Thoracic aorta (tissue), 2 donors: ENCODE data around the gene SLC26A11. TPM values are rescaled to one million over a fixed set of nuclear protein-coding genes. Genes with fewer than 3 reads are reported as not detected.

ENCODE experiments used
- ATAC-seq: fragments of 150-250 bp; one replicate; pipeline ENCODE4 v1.8.0; 2017; ENCODE audit warnings: low read depth; ENCODE audit not compliant: insufficient number of reproducible peaks, low FRiP score
- DNase-seq: peaks from one replicate; pipeline ENCODE4 v3.0.0-alpha.2; 2020; ENCODE audit warnings: low spot score
- H3K27ac ChIP-seq, 2 donors: fragments of 200-600 bp; sonication (generic); 1 replicate in 1 of 2; 2 replicates in 1 of 2; pipeline ENCODE4 v1.5.1; 2016; ENCODE audit warnings: mild to moderate bottlenecking in 2 of 2, moderate library complexity in 2 of 2
- H3K27me3 ChIP-seq: fragments of 200-600 bp; sonication (generic); replicated peaks from 2 replicates; pipeline ENCODE4 v1.6.0; 2016; ENCODE audit warnings: mild to moderate bottlenecking; ENCODE audit not compliant: insufficient read depth
- H3K36me3 ChIP-seq: fragments of 200-600 bp; sonication (generic); one replicate; pipeline ENCODE4 v1.5.1; 2016
- H3K4me1 ChIP-seq, 2 donors: fragments of 200-600 bp; sonication (generic); 1 replicate in 1 of 2; 2 replicates in 1 of 2; pipeline versions ENCODE4 v1.5.1 to v1.6.0; 2016; ENCODE audit warnings: low read depth in 2 of 2, mild to moderate bottlenecking in 1 of 2; ENCODE audit not compliant: control insufficient read depth in 1 of 2
- H3K4me3 ChIP-seq: fragments of 200-600 bp; sonication (generic); 2 replicates; pipeline ENCODE4 v1.5.1; 2016; ENCODE audit warnings: mild to moderate bottlenecking
- H3K9me3 ChIP-seq: fragments of 200-600 bp; sonication (generic); 2 replicates; pipeline ENCODE4 v1.5.1; 2016
- CTCF ChIP-seq: fragments of 200-600 bp; sonication (generic); IDR thresholded peaks from one replicate; pipeline ENCODE4 v1.5.1; 2019; ENCODE audit warnings: antibody characterized with exemption
- total RNA-seq, 2 donors: library from RNA; depleted of rRNA; stranded (reverse); fragments of >200 nt; gene quantifications; one replicate each; pipeline versions ENCODE4 v1.1.0 to v1.2.3, GENCODE V29; 2016

The SLC26A11 gene
- total RNA-seq, 2 donors from 2014 or later = 41.1 to 69.2 TPM

- H3K27ac ChIP-seq = no peak overlapping the region
- DNase-seq (no peak), ATAC-seq (no peak)
- no peaks in the 10 kb centered on the region for H3K9me3 ChIP-seq
- peaks cover 0 to 30% of the 10 kb centered on the region in 2 donors for H3K4me1 ChIP-seq
- peaks cover 22% of the 10 kb centered on the region for H3K36me3 ChIP-seq
- H3K27me3 ChIP-seq = no peaks in the 10 kb centered on the region
- TF ChIP-seq CTCF = no peak
- H3K4me3 ChIP-seq = no peak overlapping the region
These were observed 4.5 kb downstream of the SLC26A11 start for GRCh38 chr17:80224683-80225082.

GRCh38 chr17:80225230-80225629 lies 5.0 kb downstream of the SLC26A11 start:
- peaks cover 22% of the 10 kb centered on the region for H3K36me3 ChIP-seq
- TF ChIP-seq CTCF = no peak
- no peak overlapping the region for H3K27ac ChIP-seq
- peaks cover 0 to 29% of the 10 kb centered on the region in 2 donors for H3K4me1 ChIP-seq
- no peak for ATAC-seq
- H3K27me3 ChIP-seq = no peaks in the 10 kb centered on the region
- no peak for DNase-seq
- H3K4me3 ChIP-seq = no peak overlapping the region
- H3K9me3 ChIP-seq = no peaks in the 10 kb centered on the region

GRCh38 chr17:80227156-80227555 lies 6.9 kb downstream of the SLC26A11 start:
- Histone ChIP-seq H3K9me3 (peaks cover 2% of the 10 kb centered on the region), H3K4me1 (peaks cover 0 to 16% of the 10 kb centered on the region in 2 donors), H3K4me3 (no peak overlapping the region), H3K27me3 (no peaks in the 10 kb centered on the region), H3K27ac (no peak overlapping the region), H3K36me3 (peaks cover 25% of the 10 kb centered on the region)
- no peak for DNase-seq
- ATAC-seq = no peak
- TF ChIP-seq CTCF = no peak

GRCh38 chr17:80227666-80228065 lies 7.4 kb downstream of the SLC26A11 start:
- Histone ChIP-seq H3K4me1 (peaks cover 0 to 12% of the 10 kb centered on the region in 2 donors), H3K27me3 (no peaks in the 10 kb centered on the region), H3K4me3 (no peak overlapping the region), H3K9me3 (peaks cover 7% of the 10 kb centered on the region), H3K27ac (no peak overlapping the region), H3K36me3 (peaks cover 30% of the 10 kb centered on the region)
- no peak for ATAC-seq
- no peak for DNase-seq
- no peak for TF ChIP-seq CTCF

- Histone ChIP-seq H3K4me1 (peaks cover 0 to 6% of the 10 kb centered on the region in 2 donors), H3K27ac (no peak overlapping the region), H3K36me3 (peaks cover 39% of the 10 kb centered on the region), H3K9me3 (peaks cover 12% of the 10 kb centered on the region), H3K27me3 (no peaks in the 10 kb centered on the region), H3K4me3 (no peak overlapping the region)
- DNase-seq (no peak), ATAC-seq (no peak)
- TF ChIP-seq CTCF = no peak
These were observed 8.2 kb downstream of the SLC26A11 start for GRCh38 chr17:80228477-80228876.
